ENCODE results near the gene SHB. TPM values are rescaled to one million over a fixed set of nuclear protein-coding genes. Genes with fewer than 3 reads are reported as not detected.

The SHB gene
- total and polyA plus RNA-seq, 8 donors: 16.1 to 26.8 (median 21.9) TPM

GRCh38 chr9:38003946-38004808, 64.8 kb downstream of the SHB start:
- ATAC-seq (no peak), DNase-seq (no peak)
- Histone ChIP-seq H3K36me3 (peaks cover 0 to 3% of the 10 kb centered on the region in 2 donors), H3K27me3 (no peaks in the 10 kb centered on the region), H3K4me1 (peaks cover 14 to 47% of the 10 kb centered on the region in 2 donors), H3K27ac (no peak overlapping the region), H3K9me3 (no peaks in the 10 kb centered on the region), H3K4me3 (no peak overlapping the region)
- no peak for TF ChIP-seq CTCF (IDR thresholded peaks at IDR 0.05)
- intact Hi-C loops (cut with DNase I): no loop called here

GRCh38 chr9:38003230-38003629, 65.8 kb downstream of the SHB start:
- intact Hi-C loops (cut with DNase I): no loop called here
- Histone ChIP-seq H3K4me3 (no peak overlapping the region), H3K27me3 (no peaks in the 10 kb centered on the region), H3K4me1 (peaks cover 9 to 47% of the 10 kb centered on the region in 2 donors), H3K9me3 (no peaks in the 10 kb centered on the region), H3K36me3 (peaks cover 0 to 3% of the 10 kb centered on the region in 2 donors), H3K27ac (no peak overlapping the region)
- no peak for TF ChIP-seq CTCF (IDR thresholded peaks at IDR 0.05)
- DNase-seq (no peak), ATAC-seq (no peak)

GRCh38 chr9:38001430-38001829, 67.6 kb downstream of the SHB start:
- H3K9me3 ChIP-seq: no peaks in the 10 kb centered on the region
- intact Hi-C loops (cut with DNase I): no loop called here
- DNase-seq (no peak), ATAC-seq (no peak)
- TF ChIP-seq CTCF (IDR thresholded peaks at IDR 0.05): no peak
- H3K4me3 ChIP-seq: no peak overlapping the region
- peaks cover 0 to 3% of the 10 kb centered on the region in 2 donors for H3K36me3 ChIP-seq
- no peak overlapping the region for H3K27ac ChIP-seq
- H3K27me3 ChIP-seq: no peaks in the 10 kb centered on the region
- H3K4me1 ChIP-seq: peaks cover 0 to 45% of the 10 kb centered on the region in 2 donors

- H3K4me1 ChIP-seq: peaks cover 0 to 45% of the 10 kb centered on the region in 2 donors
- H3K36me3 ChIP-seq: peaks cover 0 to 3% of the 10 kb centered on the region in 2 donors
- TF ChIP-seq CTCF (IDR thresholded peaks at IDR 0.05): no peak
- intact Hi-C loops (cut with DNase I): no loop called here
- H3K4me3 ChIP-seq: no peak overlapping the region
- no peaks in the 10 kb centered on the region for H3K9me3 ChIP-seq
- DNase-seq: no peak
- no peak overlapping the region for H3K27ac ChIP-seq
- no peaks in the 10 kb centered on the region for H3K27me3 ChIP-seq
- ATAC-seq: no peak
Measured at GRCh38 chr9:38000735-38001134, 68.3 kb downstream of the SHB start.

- H3K36me3 ChIP-seq: peaks cover 0 to 3% of the 10 kb centered on the region in 2 donors
- no peak for TF ChIP-seq CTCF (IDR thresholded peaks at IDR 0.05)
- peaks cover 3 to 45% of the 10 kb centered on the region in 2 donors for H3K4me1 ChIP-seq
Measured at GRCh38 chr9:38000332-38000731, 68.7 kb downstream of the SHB start.

More at GRCh38 chr9:38000332-38000731, 68.7 kb downstream of the SHB start:
- Histone ChIP-seq H3K9me3 (no peaks in the 10 kb centered on the region), H3K27ac (no peak overlapping the region), H3K4me3 (no peak overlapping the region), H3K27me3 (no peaks in the 10 kb centered on the region)
- intact Hi-C loops (cut with DNase I): no loop called here
- no peak for ATAC-seq
- DNase-seq: no peak

Measured in left lung (tissue), 10 donors.